Tongue (tissue), 2 donors: ENCODE results near the gene SLC19A1. TPM values are rescaled to one million over a fixed set of nuclear protein-coding genes. Genes with fewer than 3 reads are reported as not detected.

Source experiments
- DNase-seq: peaks from one replicate; pipeline ENCODE4 v3.0.0-alpha.2; 2015
- total RNA-seq: library from RNA; depleted of rRNA; stranded (reverse); fragments of >200 nt; gene quantifications from one replicate; pipeline ENCODE4 v1.2.3, GENCODE V29; 2014

SLC19A1 gene
- total RNA-seq, 1 donor from 2014 or later: 3.7 TPM

- DNase-seq: peak; percentile 81
These were observed 64.0 kb downstream of the SLC19A1 start for GRCh38 chr21:45478115-45478801.

DNA sequence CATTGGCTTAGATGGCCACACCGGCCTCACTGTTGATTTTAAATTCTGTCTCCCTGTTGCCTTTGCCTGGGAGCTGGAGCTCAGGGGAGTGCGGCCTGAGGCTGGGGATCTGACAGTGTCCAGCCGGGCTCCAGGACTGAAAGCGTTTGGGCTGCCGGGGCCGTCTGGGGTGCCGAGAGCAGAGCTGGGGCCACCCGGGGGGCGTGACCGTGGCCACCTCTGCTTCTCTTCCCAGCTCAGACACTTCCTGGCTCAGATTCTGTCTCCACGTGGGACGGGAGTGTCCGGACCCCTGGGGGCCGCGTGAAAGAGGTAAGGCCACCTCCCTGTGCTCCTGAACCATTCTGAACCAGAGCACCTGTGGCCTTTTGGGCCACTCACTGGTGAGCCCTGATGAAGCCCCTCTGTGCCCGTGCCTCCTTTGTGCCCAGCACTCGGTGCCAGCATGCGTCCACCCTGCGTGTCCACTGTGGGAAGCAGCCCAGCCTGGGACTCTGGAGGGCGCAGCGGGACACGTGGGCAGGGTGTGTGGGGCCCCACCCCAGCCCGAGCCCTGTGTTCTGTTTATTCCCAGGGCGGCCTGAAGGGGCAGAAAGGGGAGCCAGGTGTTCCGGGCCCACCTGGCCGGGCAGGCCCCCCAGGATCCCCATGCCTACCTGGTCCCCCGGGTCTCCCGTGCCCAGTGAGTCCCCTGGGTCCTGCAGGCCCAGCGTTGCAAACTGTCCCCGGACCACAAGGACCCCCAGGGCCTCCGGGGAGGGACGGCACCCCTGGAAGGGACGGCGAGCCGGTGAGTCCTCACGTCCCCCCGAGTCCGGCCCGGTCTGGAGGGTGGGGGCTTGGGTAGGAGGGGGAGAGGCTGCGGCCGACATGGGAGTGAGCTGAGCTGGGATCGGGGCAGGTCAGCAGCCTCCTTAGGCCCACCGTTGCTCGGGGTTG is 64.8 kb downstream of the SLC19A1 start:
- DNase-seq: no peak

DNA sequence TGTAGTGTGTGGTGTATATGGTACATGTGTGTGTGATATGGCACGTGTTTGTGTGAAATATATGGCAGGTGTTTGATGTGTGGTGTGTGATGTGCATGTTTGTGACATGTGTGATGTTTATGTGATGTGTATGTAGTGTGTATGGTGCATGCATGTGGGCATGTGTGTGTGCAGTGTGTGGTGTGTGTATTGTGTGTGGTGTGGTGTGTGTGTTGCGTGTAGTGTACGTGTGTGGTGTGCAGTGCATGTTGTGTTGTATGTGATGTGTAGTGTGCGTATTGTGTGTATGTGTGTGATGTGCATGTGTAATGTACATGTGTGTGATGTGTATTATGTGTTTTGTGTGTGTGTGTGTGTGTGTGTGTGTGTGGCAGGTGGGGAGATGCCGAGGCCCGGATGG is 65.7 kb downstream of the SLC19A1 start:
- no peak for DNase-seq

GRCh38 chr21:45475797-45476570 is 66.3 kb downstream of the SLC19A1 start:
- DNase-seq: no peak

GRCh38 chr21:45475004-45475685 is 67.1 kb downstream of the SLC19A1 start:
- no peak for DNase-seq

DNA sequence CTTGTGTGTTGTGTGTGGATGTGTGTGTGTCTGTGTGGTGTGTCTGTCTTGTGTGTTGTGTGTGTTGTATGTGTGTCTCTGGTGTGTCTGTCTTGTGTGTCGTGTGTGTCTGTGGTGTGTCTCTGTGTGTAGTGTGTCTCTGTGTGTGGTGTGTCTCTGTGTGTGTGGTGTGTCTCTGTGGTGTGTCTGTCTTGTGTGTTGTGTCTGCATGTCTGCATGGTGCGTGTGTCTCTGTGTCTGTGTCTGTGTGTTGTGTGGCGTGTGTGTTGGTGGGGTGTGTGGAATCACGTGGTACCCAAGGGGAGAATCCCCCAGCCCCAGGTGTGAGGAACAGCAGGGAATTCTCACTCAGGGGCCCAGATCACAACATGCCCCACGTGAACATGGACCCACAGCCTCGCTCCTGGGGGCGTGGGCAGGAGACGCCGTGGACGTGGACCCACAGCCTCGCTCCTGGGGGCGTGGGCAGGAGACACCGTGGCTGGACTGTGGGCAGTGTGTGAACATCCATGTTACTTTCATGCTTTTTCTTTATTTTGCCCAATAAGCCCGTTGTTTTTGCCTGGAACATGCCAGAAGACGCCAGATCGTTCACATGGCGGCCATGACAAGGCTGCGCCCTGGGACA is 67.8 kb downstream of the SLC19A1 start:
- no peak for DNase-seq

DNA sequence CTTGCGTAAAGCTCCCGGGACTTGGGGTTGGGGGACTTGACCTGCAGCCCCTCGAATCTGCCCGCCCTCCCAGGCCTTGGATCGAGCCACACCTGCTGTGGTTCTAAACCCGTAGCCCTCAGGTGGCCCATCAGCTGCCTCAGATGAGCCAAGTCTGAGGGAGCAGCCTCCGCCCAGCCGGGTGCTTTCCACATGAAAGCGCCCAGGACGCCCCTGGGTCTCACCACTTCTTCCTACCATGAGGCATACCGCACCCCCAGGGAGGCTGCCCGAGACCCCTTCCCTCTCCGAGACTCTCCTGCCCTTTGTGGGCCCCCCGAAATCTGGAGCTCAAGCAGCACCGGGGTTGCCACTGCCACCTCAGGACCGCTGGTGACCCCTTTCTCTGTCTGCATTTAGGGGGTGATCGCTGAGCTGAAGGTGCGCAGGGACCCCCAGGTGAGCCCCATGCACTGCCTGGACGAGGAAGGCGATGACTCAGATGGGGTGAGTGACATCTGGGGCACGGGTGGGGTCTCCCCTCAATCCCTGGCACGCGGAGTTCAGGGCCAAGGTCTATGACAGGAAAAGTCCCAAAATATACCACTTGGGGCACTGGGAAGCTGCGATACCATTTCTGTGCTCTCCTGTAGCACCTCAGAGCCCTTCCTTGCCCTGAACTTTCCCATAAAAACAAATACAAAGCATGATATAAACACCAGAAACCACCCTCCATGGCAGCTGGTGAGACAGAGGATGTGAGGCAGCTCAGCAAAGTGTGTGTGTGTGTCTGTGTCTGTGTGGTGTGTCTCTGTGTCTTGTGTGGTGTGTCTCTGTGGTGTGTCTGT is 68.5 kb downstream of the SLC19A1 start:
- DNase-seq: no peak

DNA sequence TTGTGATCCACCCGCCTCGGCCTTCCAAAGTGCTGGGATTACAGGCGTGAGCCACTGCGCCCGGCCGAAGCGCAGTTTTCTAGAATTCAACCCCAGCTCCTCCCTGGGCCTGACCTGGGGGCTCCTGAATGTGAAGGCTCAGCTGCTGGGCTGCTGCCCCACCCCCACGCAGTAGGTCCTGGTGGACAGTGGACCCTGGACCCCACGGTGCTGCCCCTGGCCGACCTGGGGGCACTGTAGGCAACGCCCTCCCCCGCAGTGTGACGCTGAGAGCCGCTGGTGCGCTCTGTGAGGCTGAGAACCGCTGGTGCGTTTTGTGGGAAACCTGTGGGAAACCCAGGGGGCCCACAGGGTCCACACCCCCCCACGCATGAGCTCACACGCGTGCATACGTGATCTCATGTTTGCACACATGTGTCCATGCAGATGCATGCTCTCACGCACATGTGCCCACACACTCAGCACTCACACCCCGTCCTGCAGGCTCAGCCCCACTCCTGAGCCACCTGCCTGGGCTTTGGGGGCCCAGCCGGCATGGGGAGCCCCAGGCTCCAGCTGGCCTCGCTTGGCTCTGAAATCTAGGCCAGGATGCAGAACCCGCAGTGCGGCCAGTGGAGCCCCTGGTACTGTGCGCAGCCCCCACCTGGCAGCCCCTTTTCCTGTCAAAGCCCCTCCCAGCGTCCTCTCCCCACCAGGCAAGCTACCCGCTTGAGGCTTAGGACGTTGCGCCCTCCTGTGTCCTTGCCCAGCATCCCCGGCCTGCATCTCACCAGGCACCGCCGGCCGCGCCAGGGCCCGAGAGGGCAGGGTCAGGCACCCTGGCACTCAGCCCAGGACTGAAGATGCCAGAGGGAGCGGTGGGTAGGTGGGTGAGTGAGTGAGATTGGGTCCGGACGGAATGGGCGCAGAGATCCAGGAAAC is 69.5 kb downstream of the SLC19A1 start:
- DNase-seq: no peak

DNA sequence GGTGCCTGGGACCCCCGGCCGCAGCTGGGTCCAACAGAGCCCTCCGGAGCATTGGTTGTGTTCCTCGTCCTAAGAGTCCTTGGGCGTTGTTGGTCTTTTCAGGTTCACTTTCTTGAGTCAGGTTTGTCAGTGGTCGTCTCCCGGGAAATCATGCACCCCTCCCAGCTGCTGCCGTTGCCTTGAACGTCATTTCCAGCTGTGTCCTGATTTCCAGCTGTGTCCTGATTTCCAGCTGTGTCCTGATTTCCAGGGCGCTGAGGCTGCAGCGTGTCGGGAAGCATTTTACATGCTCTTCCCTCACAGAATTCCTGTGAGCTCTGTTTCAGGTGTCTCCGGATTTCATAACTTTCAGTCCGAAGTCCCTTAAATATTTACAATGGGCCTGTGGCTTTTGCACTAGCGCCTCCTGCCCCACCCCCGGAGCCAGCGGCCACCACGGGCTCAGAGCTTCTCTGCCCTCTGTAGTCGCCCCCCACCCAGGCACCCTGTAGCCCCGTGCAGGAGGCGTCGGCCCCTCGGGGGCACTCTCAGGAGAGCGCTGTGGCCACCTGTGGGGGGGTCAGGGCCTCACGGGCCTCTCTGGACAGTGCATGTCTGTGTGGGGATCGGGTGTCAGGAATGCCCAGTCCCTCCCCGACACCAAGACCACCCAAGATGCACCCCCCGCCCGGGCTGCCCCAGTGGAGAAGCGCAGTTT is 70.6 kb downstream of the SLC19A1 start:
- peak; percentile 91 for DNase-seq

DNA sequence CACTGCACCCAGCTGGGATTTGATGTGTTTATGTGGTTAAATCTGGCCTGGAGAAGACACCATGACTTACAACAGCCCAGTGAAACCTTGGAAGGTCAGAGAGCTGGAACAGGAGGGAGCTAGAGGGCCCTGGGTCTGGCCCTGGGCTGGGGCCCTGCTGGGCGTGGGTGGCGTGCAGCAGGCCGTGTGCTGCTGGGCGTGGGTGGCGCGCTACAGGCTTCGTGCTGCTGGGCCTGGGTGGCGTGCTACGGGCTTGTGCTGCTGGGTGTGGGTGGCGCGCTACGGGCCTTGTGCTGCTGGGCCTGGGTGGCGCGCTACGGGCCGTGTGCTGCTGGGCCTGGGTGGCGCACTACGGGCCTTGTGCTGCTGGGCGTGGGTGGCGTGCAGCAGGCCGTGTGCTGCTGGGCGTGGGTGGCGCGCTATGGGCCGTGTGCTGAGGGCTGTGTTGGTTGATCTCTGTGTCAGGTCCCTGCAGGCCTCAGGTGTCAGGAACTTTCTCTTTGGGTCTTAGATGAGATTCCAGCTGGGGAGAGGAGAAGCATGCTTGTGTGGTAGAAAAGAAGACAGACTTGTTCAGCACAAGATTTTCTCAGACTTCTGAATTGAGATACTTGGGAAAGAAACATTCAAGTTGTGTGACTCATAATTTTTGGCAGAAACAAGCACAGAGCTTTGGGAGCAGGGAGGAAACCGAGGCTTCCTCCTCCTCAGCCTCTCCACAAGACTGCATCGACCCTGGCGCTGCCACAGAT is 71.3 kb downstream of the SLC19A1 start:
- DNase-seq: peak; percentile 84

- no peak for DNase-seq
These were observed 72.1 kb downstream of the SLC19A1 start for GRCh38 chr21:45470087-45470515.

DNA sequence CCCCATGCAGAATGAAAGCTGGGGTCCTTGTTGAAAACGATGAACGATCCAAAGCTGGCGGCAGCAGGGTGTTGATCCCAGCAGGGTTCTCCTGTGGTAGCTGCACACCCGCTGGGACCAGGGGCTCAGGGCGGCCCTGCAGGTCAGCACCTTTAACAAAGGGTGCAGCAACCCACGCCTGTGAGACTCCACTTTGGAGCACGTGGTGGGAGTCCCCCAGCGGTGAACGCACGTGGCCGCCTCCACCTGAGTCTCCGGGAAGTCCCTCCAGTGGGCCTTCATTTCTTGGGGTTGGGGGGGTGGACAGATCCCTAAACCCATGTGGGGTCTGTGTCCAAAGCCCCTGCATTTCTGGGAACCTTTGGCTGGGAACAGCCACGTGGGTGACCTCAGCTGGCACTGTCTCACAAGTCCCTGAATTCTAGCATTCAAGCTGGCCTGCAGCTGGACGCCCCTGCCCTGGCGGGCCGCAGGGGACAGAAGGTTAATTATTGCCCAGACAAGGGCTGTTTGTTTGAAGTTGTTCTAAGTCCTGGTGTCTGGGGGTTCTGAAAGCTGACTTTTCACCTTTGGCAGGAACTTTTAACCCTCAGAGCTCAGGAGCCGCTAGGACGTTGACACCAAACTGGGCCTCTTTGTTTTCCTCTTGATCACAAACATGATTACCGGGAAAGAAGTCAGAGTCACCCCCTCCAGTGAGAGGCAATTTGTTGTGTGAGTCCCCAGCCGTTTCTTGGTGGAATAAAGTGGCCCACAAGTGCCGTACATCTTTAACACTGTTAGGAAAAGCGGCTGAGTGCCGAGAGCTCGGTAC is 72.8 kb downstream of the SLC19A1 start:
- DNase-seq: peak; percentile 42

DNA sequence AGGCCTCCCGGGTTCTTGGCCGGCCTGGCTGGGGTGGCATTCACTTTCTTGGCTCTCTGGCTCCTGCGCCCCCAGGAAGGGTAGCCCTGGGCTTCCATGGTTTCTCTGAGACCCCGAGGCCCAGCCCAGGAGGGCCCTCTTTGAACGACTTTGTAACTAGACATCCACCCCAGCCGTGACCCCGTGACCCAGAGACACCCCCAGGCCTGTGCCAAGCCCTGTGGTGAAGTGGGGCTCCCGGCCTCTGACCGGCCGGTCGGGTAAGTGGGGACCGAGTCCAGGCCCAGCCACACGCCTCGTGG is 73.3 kb downstream of the SLC19A1 start:
- no peak for DNase-seq

DNA sequence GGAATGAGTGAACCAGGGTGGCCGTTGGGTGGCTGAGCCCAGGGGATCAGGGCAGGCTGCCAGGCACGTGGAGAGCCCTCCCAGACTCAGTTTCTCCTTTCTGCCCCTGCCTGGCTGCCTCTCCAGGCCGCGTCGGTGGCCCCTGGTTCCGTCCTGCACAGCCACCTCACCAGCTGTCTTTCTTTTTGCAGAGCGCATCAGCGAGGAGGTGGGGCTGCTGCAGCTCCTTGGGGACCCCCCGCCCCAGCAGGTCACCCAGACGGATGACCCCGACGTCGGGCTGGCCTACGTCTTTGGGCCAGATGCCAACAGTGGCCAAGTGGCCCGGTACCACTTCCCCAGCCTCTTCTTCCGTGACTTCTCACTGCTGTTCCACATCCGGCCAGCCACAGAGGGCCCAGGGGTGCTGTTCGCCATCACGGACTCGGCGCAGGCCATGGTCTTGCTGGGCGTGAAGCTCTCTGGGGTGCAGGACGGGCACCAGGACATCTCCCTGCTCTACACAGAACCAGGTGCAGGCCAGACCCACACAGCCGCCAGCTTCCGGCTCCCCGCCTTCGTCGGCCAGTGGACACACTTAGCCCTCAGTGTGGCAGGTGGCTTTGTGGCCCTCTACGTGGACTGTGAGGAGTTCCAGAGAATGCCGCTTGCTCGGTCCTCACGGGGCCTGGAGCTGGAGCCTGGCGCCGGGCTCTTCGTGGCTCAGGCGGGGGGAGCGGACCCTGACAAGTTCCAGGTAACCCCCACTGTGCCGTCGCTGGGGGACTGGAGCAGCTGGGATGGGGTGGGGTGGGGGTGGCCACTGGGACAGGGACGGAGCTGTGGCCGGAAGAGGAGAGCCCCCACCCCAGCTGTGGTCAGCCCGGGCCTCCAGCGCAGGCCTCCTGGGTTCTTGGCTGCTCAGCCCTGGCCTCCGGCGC is 73.9 kb downstream of the SLC19A1 start:
- DNase-seq: no peak

GRCh38 chr21:45467221-45467779 is 74.9 kb downstream of the SLC19A1 start:
- DNase-seq: no peak
